GM13977 (cell line): Measurements from ENCODE around the gene MEIS2.

Experiments
- DNase-seq: peaks from one replicate; pipeline ENCODE4 v3.0.0; 2012; ENCODE audit warnings: low spot score
- CTCF ChIP-seq: IDR thresholded peaks from 2 replicates; pipeline ENCODE4 v1.5.1; 2012; ENCODE audit warnings: mild to moderate bottlenecking, control low read depth; ENCODE audit not compliant: insufficient read depth; ENCODE audit errors: extremely low read depth, missing control alignments
- in situ Hi-C: fragments of 300-500 bp; cut with MboI; formaldehyde crosslinking; loops from one replicate; pipeline ENCODE4 v1.12.0; 2022; ENCODE audit warnings: low sequenced_read_pairs, low pct_unique_long_range_greater_than_20kb, mixed read lengths, inconsistent platforms; ENCODE audit not compliant: unreplicated experiment

Gene MEIS2

GRCh38 chr15:37100109-37100965, at the start of gene MEIS2:
TSS of gene MEIS2 (minus strand) at chr15:37100549. CDS start at chr15:37099466, 1,083 bp downstream.
- in situ Hi-C loops = loop anchor here (10.0 to 25.0 kb wide), 4 partner anchors 216 to 1813 kb away; no protein-coding TSS in a partner anchor
- peak; percentile 84 for DNase-seq
- no peak for TF ChIP-seq CTCF

- DNase-seq = no peak
- no peak for TF ChIP-seq CTCF
- in situ Hi-C loops = no loop called here
Measured at GRCh38 chr15:37149146-37149545, 48.8 kb upstream of the MEIS2 start.

GRCh38 chr15:37148714-37149113, 48.4 kb upstream of the MEIS2 start:
- in situ Hi-C loops = no loop called here

GRCh38 chr15:37143351-37143750, 43.0 kb upstream of the MEIS2 start:
- TF ChIP-seq CTCF = no peak
- in situ Hi-C loops = no loop called here
- no peak for DNase-seq

More at GRCh38 chr15:37148714-37149113, 48.4 kb upstream of the MEIS2 start:
- TF ChIP-seq CTCF = no peak
- no peak for DNase-seq

GRCh38 chr15:37142371-37142770, 42.0 kb upstream of the MEIS2 start:
- DNase-seq = no peak
- no peak for TF ChIP-seq CTCF
- in situ Hi-C loops = no loop called here

- in situ Hi-C loops = no loop called here
- no peak for DNase-seq
- TF ChIP-seq CTCF = no peak
Measured at GRCh38 chr15:37140531-37141058, 40.2 kb upstream of the MEIS2 start.
